Measurements from ENCODE around the gene CMTM3. TPM values are rescaled to one million over a fixed set of nuclear protein-coding genes. Genes with fewer than 3 reads are reported as not detected.

CMTM3 gene
- polyA plus RNA-seq, 1 donor (not counting 4 experiments of a cell fraction or from before 2014, with no cell fraction given): 15.7 TPM

DNA sequence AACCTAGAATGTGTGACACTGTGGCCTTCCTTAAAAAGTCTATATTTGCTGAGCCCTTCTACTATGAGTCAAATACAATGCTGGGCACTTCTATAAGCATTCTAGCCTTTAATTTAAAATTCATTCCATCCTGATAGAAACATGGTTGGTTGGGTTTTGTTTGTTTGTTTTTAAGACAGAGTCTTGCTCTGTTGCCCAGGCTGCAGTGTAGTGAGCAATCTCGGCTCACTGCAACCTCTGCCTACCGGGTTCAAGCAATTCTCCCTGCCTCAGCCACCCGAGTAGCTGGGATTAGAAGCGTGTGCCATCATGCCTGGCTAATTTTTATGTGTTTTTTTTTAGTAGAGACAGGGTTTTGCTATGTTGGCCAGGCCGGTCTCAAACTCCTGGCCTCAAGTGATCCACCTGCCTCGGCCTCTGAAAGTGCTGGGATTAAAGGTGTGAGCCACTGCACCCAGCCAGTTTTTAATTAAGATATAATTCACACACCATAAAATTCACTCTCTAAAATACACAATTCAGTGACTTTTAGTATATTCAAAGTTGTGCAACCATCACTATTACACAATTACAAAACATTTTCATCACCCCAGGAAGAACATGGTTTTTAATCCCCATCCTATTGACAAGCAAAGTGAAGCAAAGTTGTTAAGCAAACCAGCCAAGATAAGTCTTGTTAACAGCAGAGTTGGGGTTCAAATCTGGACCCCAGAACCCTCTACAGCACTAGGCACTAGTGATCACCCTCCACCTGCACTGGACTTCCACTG lies 49.3 kb downstream of the CMTM3 start:
- peaks cover 3% of the 10 kb centered on the region for H4K20me1 ChIP-seq (ENCODE audit: control insufficient read depth, extremely low read depth, insufficient read depth, low read length)
- H3K79me2 ChIP-seq (ENCODE audit: control insufficient read depth, insufficient read depth, low read length): peaks cover 39% of the 10 kb centered on the region
- no peak overlapping the region for H2AFZ ChIP-seq (ENCODE audit: control insufficient read depth, low read length)
- no peak overlapping the region for H3K4me2 ChIP-seq (ENCODE audit: control insufficient read depth, extremely low read depth, insufficient read depth, low read depth, low read length)
- H3K9me1 ChIP-seq (ENCODE audit: control insufficient read depth, extremely low read depth, insufficient read depth, low read length): peaks cover 2% of the 10 kb centered on the region
- no peak overlapping the region for H3K4me3 ChIP-seq (ENCODE audit: control insufficient read depth in 2 of 3, extremely low read depth in 1 of 3, insufficient read depth in 2 of 3, low read depth in 1 of 3, low read length in 3 of 3)
- DNase-seq (ENCODE audit: low read depth, low spot score): no peak
- peak overlapping the region; percentile 18 for H3K27ac ChIP-seq (ENCODE audit: control insufficient read depth, insufficient read depth, low read length)
- FAIRE-seq: no peak
- H3K9me3 ChIP-seq (ENCODE audit: control insufficient read depth, low read depth, low read length): no peaks in the 10 kb centered on the region
- H3K27me3 ChIP-seq (ENCODE audit: control insufficient read depth, extremely low read depth, insufficient read depth, low read length): no peaks in the 10 kb centered on the region
- peaks cover 39% of the 10 kb centered on the region for H3K4me1 ChIP-seq (ENCODE audit: control insufficient read depth, extremely low read depth, insufficient read depth, low read length)
- no peaks in the 10 kb centered on the region for H3K36me3 ChIP-seq (ENCODE audit: control insufficient read depth in 2 of 2, extremely low read depth in 1 of 2, insufficient read depth in 2 of 2, low read length in 2 of 2)
- H3K9ac ChIP-seq (ENCODE audit: control insufficient read depth, extremely low read depth, insufficient read depth, low read length): no peak overlapping the region
- TF ChIP-seq EZH2 (IDR thresholded peaks at IDR 0.05; ENCODE audit: low read length) (no peak), CTCF (optimal IDR thresholded peaks at IDR 0.05 in 1 of 3, IDR thresholded peaks at IDR 0.05 in 1 of 3, conservative IDR thresholded peaks at IDR 0.05 in 1 of 3; ENCODE audit: extremely low read depth in 1 of 3, insufficient read depth in 2 of 3, low read length in 3 of 3) (no peak)
- dilution Hi-C loops (cut with MboI; ENCODE audit: extremely low pct_ligation_motif_present, low sequenced_read_pairs): no loop called here

- Histone ChIP-seq H2AFZ (ENCODE audit: control insufficient read depth, low read length) (no peak overlapping the region), H3K9ac (ENCODE audit: control insufficient read depth, extremely low read depth, insufficient read depth, low read length) (no peak overlapping the region), H3K9me1 (ENCODE audit: control insufficient read depth, extremely low read depth, insufficient read depth, low read length) (peaks cover 2% of the 10 kb centered on the region), H3K4me2 (ENCODE audit: control insufficient read depth, extremely low read depth, insufficient read depth, low read depth, low read length) (no peak overlapping the region), H3K4me3 (ENCODE audit: control insufficient read depth in 2 of 3, extremely low read depth in 1 of 3, insufficient read depth in 2 of 3, low read depth in 1 of 3, low read length in 3 of 3) (no peak overlapping the region), H3K27me3 (ENCODE audit: control insufficient read depth, extremely low read depth, insufficient read depth, low read length) (no peaks in the 10 kb centered on the region), H3K36me3 (ENCODE audit: control insufficient read depth in 2 of 2, extremely low read depth in 1 of 2, insufficient read depth in 2 of 2, low read length in 2 of 2) (no peaks in the 10 kb centered on the region), H3K9me3 (ENCODE audit: control insufficient read depth, low read depth, low read length) (no peaks in the 10 kb centered on the region), H3K79me2 (ENCODE audit: control insufficient read depth, insufficient read depth, low read length) (peaks cover 29% of the 10 kb centered on the region), H3K4me1 (ENCODE audit: control insufficient read depth, extremely low read depth, insufficient read depth, low read length) (peaks cover 32% of the 10 kb centered on the region), H3K27ac (ENCODE audit: control insufficient read depth, insufficient read depth, low read length) (no peak overlapping the region), H4K20me1 (ENCODE audit: control insufficient read depth, extremely low read depth, insufficient read depth, low read length) (no peaks in the 10 kb centered on the region)
- no peak for TF ChIP-seq EZH2 (IDR thresholded peaks at IDR 0.05; ENCODE audit: low read length)
- no peak for TF ChIP-seq CTCF (optimal IDR thresholded peaks at IDR 0.05 in 1 of 3, IDR thresholded peaks at IDR 0.05 in 1 of 3, conservative IDR thresholded peaks at IDR 0.05 in 1 of 3; ENCODE audit: extremely low read depth in 1 of 3, insufficient read depth in 2 of 3, low read length in 3 of 3)
- DNase-seq (ENCODE audit: low read depth, low spot score) (no peak), FAIRE-seq (no peak)
- dilution Hi-C loops (cut with MboI; ENCODE audit: extremely low pct_ligation_motif_present, low sequenced_read_pairs): no loop called here
These were observed 52.0 kb downstream of the CMTM3 start for GRCh38 chr16:66656547-66656946.
